GM12878 (cell line): ENCODE data around the gene BPTF. TPM values are rescaled to one million over a fixed set of nuclear protein-coding genes. Genes with fewer than 3 reads are reported as not detected.
"Not testable (repeated sequence)": the region's sequence is repeated elsewhere in the genome, so short reads cannot be mapped to it uniquely, and the experiment has no call there.

Experiments
- ATAC-seq: fragments of 200-7000 bp; cut with Tn5 transposase; 3 replicates; pipeline ENCODE4 v1.9.1; 2020; ENCODE audit warnings: mild to moderate bottlenecking, moderate library complexity
- BruUV-seq: library from RNA; stranded (reverse); fragments of 400-500 nt; replicated peaks from 2 replicates; lab custom pipeline; 2021; lab: Mats Ljungman, UMichigan
- CTCF ChIA-PET: fragments of 300-600 bp; sonication (Branson Sonifier 250); formaldehyde crosslinking; extraction: SDS; loops from one replicate; lab custom pipeline; 2021; ENCODE audit warnings: inconsistent platforms; lab: Yijun Ruan, JAX
- POLR2A ChIA-PET: fragments of 350-600 bp; formaldehyde crosslinking; extraction: SDS; loops from one replicate; lab custom pipeline; 2021; ENCODE audit warnings: inconsistent platforms; lab: Charles Lee
- RAD21 ChIA-PET: fragments of 300-600 bp; sonication (Branson Sonifier 250); formaldehyde crosslinking; loops from one replicate; lab custom pipeline; 2023; ENCODE audit warnings: antibody characterized with exemption; ENCODE audit not compliant: unreplicated experiment; lab: Charles Lee
- SMC1A ChIA-PET: fragments of 300-600 bp; sonication (Branson Sonifier 250); formaldehyde crosslinking; loops from one replicate; lab custom pipeline; 2023; ENCODE audit not compliant: unreplicated experiment, uncharacterized antibody; lab: Charles Lee
- DNase-seq: peaks from one replicate; pipeline ENCODE4 v3.0.0-alpha.2; 2011; ENCODE audit warnings: low read depth, low spot score
- FAIRE-seq: peaks from 3 replicates; lab custom pipeline; 2011; peaks lifted over from hg19 to GRCh38; lab: Jason Lieb, UNC
- H2AFZ ChIP-seq: 2 replicates; pipeline ENCODE4 v1.6.0; 2011; ENCODE audit warnings: low read depth, low read length, control low read depth; ENCODE audit not compliant: control insufficient read depth
- H3K27ac ChIP-seq: 2 replicates; pipeline ENCODE4 v1.5.1; 2011; ENCODE audit warnings: control low read depth; ENCODE audit not compliant: control insufficient read depth, insufficient read depth
- H3K27me3 ChIP-seq, 2 experiments: replicated peaks in 1 of 2; 2 replicates each; pipeline versions ENCODE4 v1.6.0 to v1.6.1; 2011; ENCODE audit warnings: low read length in 1 of 2; ENCODE audit not compliant: control insufficient read depth in 2 of 2, insufficient read depth in 2 of 2
- H3K36me3 ChIP-seq, 2 experiments: 2 replicates each; pipeline ENCODE4 v1.5.1; 2011; ENCODE audit warnings: low read length in 1 of 2; ENCODE audit not compliant: control insufficient read depth in 2 of 2, insufficient read depth in 2 of 2
- H3K4me1 ChIP-seq: 2 replicates; pipeline ENCODE4 v1.6.1; 2011; ENCODE audit warnings: mild to moderate bottlenecking, low read length, moderate library complexity, mixed read lengths; ENCODE audit not compliant: control insufficient read depth, insufficient read depth
- H3K4me2 ChIP-seq: 2 replicates; pipeline ENCODE4 v1.6.0; 2011; ENCODE audit warnings: control low read depth; ENCODE audit not compliant: control insufficient read depth, insufficient read depth
- H3K4me3 ChIP-seq: fragments of 200-600 bp; sonication (generic); 2 replicates; pipeline ENCODE4 v1.5.1; 2016
- H3K79me2 ChIP-seq: 2 replicates; pipeline ENCODE4 v1.6.0; 2011; ENCODE audit warnings: low read length; ENCODE audit not compliant: control insufficient read depth, insufficient read depth
- H3K9ac ChIP-seq: 2 replicates; pipeline ENCODE4 v1.8.0; 2011; ENCODE audit warnings: low read length, control low read depth, mixed read lengths; ENCODE audit not compliant: control insufficient read depth, insufficient read depth
- H3K9me3 ChIP-seq: replicated peaks from 3 replicates; pipeline ENCODE4 v1.5.1; 2011; ENCODE audit warnings: mild to moderate bottlenecking, low read length; ENCODE audit not compliant: control insufficient read depth, insufficient read depth
- H4K20me1 ChIP-seq: 2 replicates; pipeline ENCODE4 v1.6.0; 2011; ENCODE audit not compliant: control insufficient read depth, insufficient read depth
- ZZZ3 ChIP-seq: IDR thresholded peaks from 2 replicates; pipeline ENCODE4 v1.6.1; 2011; ENCODE audit warnings: low read depth; ENCODE audit not compliant: control insufficient read depth, insufficient read length
- WGBS: methylation state at CpG from one replicate; pipeline ENCODE4 v1.1.6; 2016; ENCODE audit warnings: low lambda C conversion rate; ENCODE audit not compliant: insufficient replicate concordance, insufficient coverage; ENCODE audit errors: missing lambda C conversion rate; 5-methylcytosine and 5-hydroxymethylcytosine counted together
- in situ Hi-C: fragments of 300-500 bp; cut with MboI; formaldehyde crosslinking; loops from 9 replicates; pipeline ENCODE4 v1.14.3; 2018; ENCODE audit warnings: mixed read lengths
- intact Hi-C: fragments of 100-400 bp; cut with micrococcal nuclease; formaldehyde crosslinking; loops from one replicate; pipeline ENCODE4 v1.14.2; 2022; ENCODE audit not compliant: unreplicated experiment
- polyA plus RNA-seq, 11 experiments: library from polyadenylated mRNA; depleted of rRNA in 4 of 11; unstranded in 6 of 11; stranded (reverse) in 5 of 11; fragments of >200 nt; fragmentation: Nextera tagmentation in 4 of 11; fragmentation: Illumina TruSeq in 1 of 11; extraction: Ambion mirVana in 4 of 11; extraction: Trizol in 1 of 11; gene quantifications; 1 replicate in 1 of 11; 2 replicates in 10 of 11; pipeline versions ENCODE4 v1.2.1 to v1.2.3, GENCODE V29; 2011 to 2016; ENCODE audit warnings: inconsistent platforms in 2 of 11, missing spikeins in 2 of 11, low read depth in 1 of 11
- total RNA-seq, 4 experiments: library from RNA; depleted of rRNA in 3 of 4; stranded (reverse); fragments of >200 nt in 3 of 4; fragmentation: Illumina TruSeq in 1 of 4; extraction: Trizol in 1 of 4; gene quantifications; 2 replicates each; pipeline versions ENCODE4 v1.2.1 to v1.2.3, GENCODE V29; 2013 to 2021
- TF ChIP-seq, protein P1 (sequence below): fragments of 450-650 bp; IDR thresholded peaks from 2 replicates; pipeline ENCODE4 v1.6.1; 2018; ENCODE audit warnings: mild to moderate bottlenecking, low read depth, moderate library complexity; ENCODE audit not compliant: partially characterized antibody

The BPTF gene
- total and polyA plus RNA-seq, 10 of the 15 experiments (the other 5 are each of a cell fraction or from before 2014, with no cell fraction given), result 19.4 to 78.3 (median 44.8) TPM

DNA sequence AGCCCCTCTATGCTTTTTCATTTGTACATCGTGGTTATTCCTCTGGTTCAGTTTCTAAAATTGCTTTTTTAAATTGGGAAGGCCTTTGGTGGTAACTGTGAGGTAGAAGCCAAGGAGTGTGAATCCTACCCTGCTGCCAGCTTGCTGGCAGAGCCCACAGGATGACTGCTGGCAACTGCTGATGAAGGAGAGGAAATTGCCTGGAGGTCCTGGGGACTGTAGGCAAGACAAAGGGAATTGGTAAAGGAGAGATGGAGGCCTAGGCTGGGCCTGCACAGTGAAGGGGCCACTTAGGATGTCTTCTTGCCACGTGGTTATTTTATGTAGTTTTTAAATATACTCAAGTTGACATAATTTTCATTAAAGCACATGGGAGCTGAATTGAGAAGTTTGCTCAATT, 155.2 kb downstream of the BPTF start:
- Histone ChIP-seq H3K36me3 (peaks cover 0 to 7% of the 10 kb centered on the region in 2 experiments; a peak in 1 of 4 replicates), H3K79me2 (no peaks in the 10 kb centered on the region), H3K4me1 (no peaks in the 10 kb centered on the region), H2AFZ (no peak overlapping the region), H3K9me3 (no peaks in the 10 kb centered on the region), H3K27ac (no peak overlapping the region), H3K4me2 (no peak overlapping the region), H3K9ac (no peak overlapping the region), H3K27me3 (no peaks in the 10 kb centered on the region), H4K20me1 (no peaks in the 10 kb centered on the region), H3K4me3 (no peak overlapping the region)
- intact Hi-C loops (no loop called here), in situ Hi-C loops (no loop called here)
- CTCF ChIA-PET, result no interaction called here
- no TSS peak for BruUV-seq
- ATAC-seq (no peak), DNase-seq (no peak), FAIRE-seq (no peak)
- WGBS, result 40% methylated on average over 2 of the region's 2 CpGs
- SMC1A ChIA-PET, result no interaction called here
- RAD21 ChIA-PET, result no interaction called here
- TF ChIP-seq ZZZ3, result no peak
- TF ChIP-seq, protein P1, sequence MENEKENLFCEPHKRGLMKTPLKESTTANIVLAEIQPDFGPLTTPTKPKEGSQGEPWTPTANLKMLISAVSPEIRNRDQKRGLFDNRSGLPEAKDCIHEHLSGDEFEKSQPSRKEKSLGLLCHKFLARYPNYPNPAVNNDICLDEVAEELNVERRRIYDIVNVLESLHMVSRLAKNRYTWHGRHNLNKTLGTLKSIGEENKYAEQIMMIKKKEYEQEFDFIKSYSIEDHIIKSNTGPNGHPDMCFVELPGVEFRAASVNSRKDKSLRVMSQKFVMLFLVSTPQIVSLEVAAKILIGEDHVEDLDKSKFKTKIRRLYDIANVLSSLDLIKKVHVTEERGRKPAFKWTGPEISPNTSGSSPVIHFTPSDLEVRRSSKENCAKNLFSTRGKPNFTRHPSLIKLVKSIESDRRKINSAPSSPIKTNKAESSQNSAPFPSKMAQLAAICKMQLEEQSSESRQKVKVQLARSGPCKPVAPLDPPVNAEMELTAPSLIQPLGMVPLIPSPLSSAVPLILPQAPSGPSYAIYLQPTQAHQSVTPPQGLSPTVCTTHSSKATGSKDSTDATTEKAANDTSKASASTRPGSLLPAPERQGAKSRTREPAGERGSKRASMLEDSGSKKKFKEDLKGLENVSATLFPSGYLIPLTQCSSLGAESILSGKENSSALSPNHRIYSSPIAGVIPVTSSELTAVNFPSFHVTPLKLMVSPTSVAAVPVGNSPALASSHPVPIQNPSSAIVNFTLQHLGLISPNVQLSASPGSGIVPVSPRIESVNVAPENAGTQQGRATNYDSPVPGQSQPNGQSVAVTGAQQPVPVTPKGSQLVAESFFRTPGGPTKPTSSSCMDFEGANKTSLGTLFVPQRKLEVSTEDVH, result no peak
- POLR2A ChIA-PET, result no interaction called here

GRCh38 chr17:67980883-67981282, 155.6 kb downstream of the BPTF start:
- intact Hi-C loops, RAD21 ChIA-PET, H3K27me3 ChIP-seq, H2AFZ ChIP-seq, H3K4me2 ChIP-seq, H3K36me3 ChIP-seq, DNase-seq, FAIRE-seq, in situ Hi-C loops, SMC1A ChIA-PET, BruUV-seq, H3K4me3 ChIP-seq, H3K27ac ChIP-seq, H3K4me1 ChIP-seq, H3K9me3 ChIP-seq, POLR2A ChIA-PET, H3K9ac ChIP-seq, ATAC-seq, H3K79me2 ChIP-seq, CTCF ChIA-PET, H4K20me1 ChIP-seq: not testable (repeated sequence)
- WGBS, result 36% methylated on average over 3 of the region's 3 CpGs
